ENCODE results near the gene CCDC28B.

CCDC28B gene

GRCh38 chr1:32194984-32195383 is 5.4 kb upstream of the CCDC28B start:
- FAIRE-seq (no peak), DNase-seq (ENCODE audit: insufficient read length, low spot score) (no peak)
- TF ChIP-seq CTCF (IDR thresholded peaks at IDR 0.05; ENCODE audit: insufficient read depth, missing control alignments) = no peak

GRCh38 chr1:32195531-32195930 is 4.9 kb upstream of the CCDC28B start:
- TF ChIP-seq CTCF (IDR thresholded peaks at IDR 0.05; ENCODE audit: insufficient read depth, missing control alignments) = no peak
- no peak for FAIRE-seq

GRCh38 chr1:32195972-32196823 is 4.2 kb upstream of the CCDC28B start:
- no peak for DNase-seq (ENCODE audit: insufficient read length, low spot score)
- TF ChIP-seq CTCF (IDR thresholded peaks at IDR 0.05; ENCODE audit: insufficient read depth, missing control alignments) = no peak
- no peak for FAIRE-seq

More at GRCh38 chr1:32195531-32195930, 4.9 kb upstream of the CCDC28B start:
- no peak for DNase-seq (ENCODE audit: insufficient read length, low spot score)

- no peak for TF ChIP-seq CTCF (IDR thresholded peaks at IDR 0.05; ENCODE audit: insufficient read depth, missing control alignments)
- FAIRE-seq (no peak), DNase-seq (ENCODE audit: insufficient read length, low spot score) (no peak)
These were observed 3.3 kb upstream of the CCDC28B start for GRCh38 chr1:32197074-32197473.

GRCh38 chr1:32197837-32198236 is 2.6 kb upstream of the CCDC28B start:
- FAIRE-seq (no peak), DNase-seq (ENCODE audit: insufficient read length, low spot score) (no peak)
- TF ChIP-seq CTCF (IDR thresholded peaks at IDR 0.05; ENCODE audit: insufficient read depth, missing control alignments) = no peak

- FAIRE-seq = no peak
- no peak for TF ChIP-seq CTCF (IDR thresholded peaks at IDR 0.05; ENCODE audit: insufficient read depth, missing control alignments)
- DNase-seq (ENCODE audit: insufficient read length, low spot score) = no peak
These were observed 2.0 kb upstream of the CCDC28B start for GRCh38 chr1:32198237-32199042.

All from D721Med (cell line).